GM20431 (cell line): ENCODE data around the gene COPS3.

Experiments
- in situ Hi-C: fragments of 300-500 bp; cut with MseI, MboI; formaldehyde crosslinking; loops from one replicate; pipeline ENCODE4 v1.15.0; 2020; ENCODE audit warnings: low sequenced_read_pairs; ENCODE audit not compliant: unreplicated experiment

The COPS3 gene

GRCh38 chr17:17226451-17227265 lies 54.4 kb downstream of the COPS3 start:
- in situ Hi-C loops: no loop called here

GRCh38 chr17:17225901-17226300 lies 55.1 kb downstream of the COPS3 start:
- in situ Hi-C loops: no loop called here

GRCh38 chr17:17224137-17224536 lies 56.9 kb downstream of the COPS3 start:
- in situ Hi-C loops: no loop called here

- in situ Hi-C loops: no loop called here
Observed at GRCh38 chr17:17223736-17224135, 57.3 kb downstream of the COPS3 start.

GRCh38 chr17:17221329-17221728 lies 59.7 kb downstream of the COPS3 start:
- in situ Hi-C loops: no loop called here

- in situ Hi-C loops: no loop called here
Observed at GRCh38 chr17:17220529-17220928, 60.5 kb downstream of the COPS3 start.

- in situ Hi-C loops: no loop called here
Observed at GRCh38 chr17:17217995-17218394, 63.1 kb downstream of the COPS3 start.

GRCh38 chr17:17216776-17217175 lies 64.3 kb downstream of the COPS3 start:
- in situ Hi-C loops: no loop called here

GRCh38 chr17:17216236-17216635 lies 64.8 kb downstream of the COPS3 start:
- in situ Hi-C loops: no loop called here

- in situ Hi-C loops: no loop called here
Observed at GRCh38 chr17:17215575-17215974, 65.5 kb downstream of the COPS3 start.

- in situ Hi-C loops: no loop called here
Observed at GRCh38 chr17:17214646-17215436, 66.2 kb downstream of the COPS3 start.

- in situ Hi-C loops: no loop called here
Observed at GRCh38 chr17:17213775-17214174, 67.3 kb downstream of the COPS3 start.

GRCh38 chr17:17207998-17208397 lies 73.0 kb downstream of the COPS3 start:
- in situ Hi-C loops: no loop called here

- in situ Hi-C loops: no loop called here
Observed at GRCh38 chr17:17206913-17207335, 74.1 kb downstream of the COPS3 start.

GRCh38 chr17:17206124-17206912 lies 74.7 kb downstream of the COPS3 start, which contains the start of gene PLD6:
TSS of gene PLD6 (minus strand) at chr17:17206333. CDS start at chr17:17206286, 47 bp downstream.
- in situ Hi-C loops: no loop called here

GRCh38 chr17:17205368-17206123 lies 75.5 kb downstream of the COPS3 start:
- in situ Hi-C loops: no loop called here

- in situ Hi-C loops: no loop called here
Observed at GRCh38 chr17:17204635-17205231, 76.3 kb downstream of the COPS3 start.

- in situ Hi-C loops: no loop called here
Observed at GRCh38 chr17:17204041-17204591, 76.9 kb downstream of the COPS3 start.

- in situ Hi-C loops: no loop called here
Observed at GRCh38 chr17:17203173-17203730, 77.8 kb downstream of the COPS3 start.
